AG09319 (cell line): ENCODE data around the gene CRIP1.
A peak's percentile ranks its signal among the peaks of the same experiment; 100 is the strongest.

ENCODE experiments used
- DNase-seq: peaks from one replicate; pipeline ENCODE4 v3.0.0-alpha.2; 2010; ENCODE audit warnings: low read depth; ENCODE audit errors: extremely low read depth
- TF ChIP-seq, protein P1 (sequence below): IDR thresholded peaks from 2 replicates; pipeline ENCODE4 v1.5.1; 2011; ENCODE audit warnings: low read depth, mild to moderate bottlenecking, inconsistent platforms, low read length, moderate library complexity

CRIP1 gene

GRCh38 chr14:105480807-105481801 is 5.6 kb upstream of the CRIP1 start:
- TF ChIP-seq, protein P1, sequence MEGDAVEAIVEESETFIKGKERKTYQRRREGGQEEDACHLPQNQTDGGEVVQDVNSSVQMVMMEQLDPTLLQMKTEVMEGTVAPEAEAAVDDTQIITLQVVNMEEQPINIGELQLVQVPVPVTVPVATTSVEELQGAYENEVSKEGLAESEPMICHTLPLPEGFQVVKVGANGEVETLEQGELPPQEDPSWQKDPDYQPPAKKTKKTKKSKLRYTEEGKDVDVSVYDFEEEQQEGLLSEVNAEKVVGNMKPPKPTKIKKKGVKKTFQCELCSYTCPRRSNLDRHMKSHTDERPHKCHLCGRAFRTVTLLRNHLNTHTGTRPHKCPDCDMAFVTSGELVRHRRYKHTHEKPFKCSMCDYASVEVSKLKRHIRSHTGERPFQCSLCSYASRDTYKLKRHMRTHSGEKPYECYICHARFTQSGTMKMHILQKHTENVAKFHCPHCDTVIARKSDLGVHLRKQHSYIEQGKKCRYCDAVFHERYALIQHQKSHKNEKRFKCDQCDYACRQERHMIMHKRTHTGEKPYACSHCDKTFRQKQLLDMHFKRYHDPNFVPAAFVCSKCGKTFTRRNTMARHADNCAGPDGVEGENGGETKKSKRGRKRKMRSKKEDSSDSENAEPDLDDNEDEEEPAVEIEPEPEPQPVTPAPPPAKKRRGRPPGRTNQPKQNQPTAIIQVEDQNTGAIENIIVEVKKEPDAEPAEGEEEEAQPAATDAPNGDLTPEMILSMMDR: peak; percentile 98
- DNase-seq: peak; percentile 68

DNA sequence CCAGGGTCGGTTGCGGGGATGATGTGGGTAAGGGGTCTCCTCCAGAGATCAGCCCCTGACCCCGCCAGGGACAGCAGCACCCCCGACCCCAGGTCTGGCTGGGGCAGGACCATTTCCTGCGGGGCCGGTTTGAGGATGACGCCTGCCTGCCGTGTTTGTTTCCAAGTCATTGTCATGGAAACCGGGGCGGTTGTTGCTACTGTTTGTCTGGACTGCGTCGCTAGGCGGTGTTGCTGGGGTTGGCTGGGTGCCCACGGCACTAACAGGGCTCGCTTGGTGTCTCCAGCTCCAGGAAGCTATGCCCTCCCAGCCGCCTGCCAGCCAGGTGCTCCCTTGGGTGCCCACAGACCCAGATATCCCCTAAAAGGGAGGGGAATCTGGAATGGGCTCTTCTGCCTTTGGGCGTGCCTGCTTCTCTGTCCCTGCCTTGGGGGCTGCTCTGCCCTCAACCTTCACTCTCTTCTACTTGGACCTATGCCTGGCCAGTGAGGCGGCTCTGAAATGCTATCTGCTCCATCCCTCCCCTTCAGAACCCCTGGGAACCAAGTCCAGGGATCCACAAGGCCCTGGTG is 4.7 kb upstream of the CRIP1 start:
- TF ChIP-seq, protein P1: no peak; the same call in 1 of the 2 replicates
- DNase-seq: peak; percentile 94

GRCh38 chr14:105482486-105483110 is 4.1 kb upstream of the CRIP1 start:
- TF ChIP-seq, protein P1: no peak
- no peak for DNase-seq

- TF ChIP-seq, protein P1: no peak
- DNase-seq: no peak
Measured at GRCh38 chr14:105483300-105484068, 3.2 kb upstream of the CRIP1 start.

- TF ChIP-seq, protein P1: no peak
- DNase-seq: no peak
Measured at GRCh38 chr14:105484069-105484996, 2.4 kb upstream of the CRIP1 start.

DNA sequence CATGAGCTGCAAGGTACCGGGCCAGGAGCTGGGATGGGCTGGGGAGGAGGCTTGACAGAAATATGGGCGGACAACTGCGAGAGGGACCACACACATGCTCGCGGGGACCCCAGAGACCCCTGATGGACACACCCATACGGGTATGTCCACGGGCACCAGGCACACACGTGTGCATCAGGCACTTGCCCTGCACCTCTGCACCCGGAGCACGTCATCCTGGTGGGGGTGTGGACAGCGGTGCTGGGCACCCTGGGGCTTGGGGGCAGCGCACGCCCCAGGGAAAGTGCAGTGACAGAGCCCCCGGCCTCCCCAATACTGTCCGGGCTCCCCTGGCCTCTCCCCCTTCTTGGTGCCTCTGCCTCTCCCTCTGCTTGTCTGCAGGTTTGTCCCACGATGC is 1.7 kb upstream of the CRIP1 start:
- DNase-seq: no peak
- TF ChIP-seq, protein P1: no peak
